ENCODE measurements around the gene DTNBP1. TPM values are rescaled to one million over a fixed set of nuclear protein-coding genes. Genes with fewer than 3 reads are reported as not detected.

The DTNBP1 gene
- total and polyA plus RNA-seq, 2 experiments from 2014 or later = 9.2 to 41.6 TPM

GRCh38 chr6:15628499-15629131 lies 34.2 kb downstream of the DTNBP1 start:
- peak in 1 of 2 donors; percentile 86 for DNase-seq (ENCODE audit: low read depth in 1 of 2, low spot score in 1 of 2)
- H3K4me1 ChIP-seq (ENCODE audit: low read depth) = peaks cover 3% of the 10 kb centered on the region
- no peaks in the 10 kb centered on the region for H3K9me3 ChIP-seq (ENCODE audit: low read depth)
- H3K4me3 ChIP-seq = no peak overlapping the region
- TF ChIP-seq CTCF (IDR thresholded peaks at IDR 0.05; ENCODE audit: low read depth, low read length) = no peak
- H3K27me3 ChIP-seq = no peaks in the 10 kb centered on the region
- H3K36me3 ChIP-seq = no peaks in the 10 kb centered on the region
- no peak overlapping the region for H3K27ac ChIP-seq

GRCh38 chr6:15627821-15628220 lies 35.0 kb downstream of the DTNBP1 start:
- no peaks in the 10 kb centered on the region for H3K9me3 ChIP-seq (ENCODE audit: low read depth)
- H3K27ac ChIP-seq = no peak overlapping the region
- no peaks in the 10 kb centered on the region for H3K36me3 ChIP-seq
- H3K4me1 ChIP-seq (ENCODE audit: low read depth) = peaks cover 3% of the 10 kb centered on the region
- DNase-seq (ENCODE audit: low read depth in 1 of 2, low spot score in 1 of 2) = peak in 1 of 2 donors; percentile 54
- no peak overlapping the region for H3K4me3 ChIP-seq
- H3K27me3 ChIP-seq = no peaks in the 10 kb centered on the region
- no peak for TF ChIP-seq CTCF (IDR thresholded peaks at IDR 0.05; ENCODE audit: low read depth, low read length)

GRCh38 chr6:15626878-15627674 lies 35.8 kb downstream of the DTNBP1 start:
- no peaks in the 10 kb centered on the region for H3K27me3 ChIP-seq

GRCh38 chr6:15626160-15626559 lies 36.7 kb downstream of the DTNBP1 start:
- Histone ChIP-seq H3K4me1 (ENCODE audit: low read depth) (peaks cover 12% of the 10 kb centered on the region), H3K36me3 (no peaks in the 10 kb centered on the region), H3K4me3 (no peak overlapping the region)

More at GRCh38 chr6:15626878-15627674, 35.8 kb downstream of the DTNBP1 start:
- H3K27ac ChIP-seq = no peak overlapping the region
- H3K4me3 ChIP-seq = no peak overlapping the region
- DNase-seq (ENCODE audit: low read depth in 1 of 2, low spot score in 1 of 2) = peak in 1 of 2 donors; percentile 60
- TF ChIP-seq CTCF (IDR thresholded peaks at IDR 0.05; ENCODE audit: low read depth, low read length) = no peak
- peaks cover 3% of the 10 kb centered on the region for H3K4me1 ChIP-seq (ENCODE audit: low read depth)
- no peaks in the 10 kb centered on the region for H3K9me3 ChIP-seq (ENCODE audit: low read depth)
- no peaks in the 10 kb centered on the region for H3K36me3 ChIP-seq

More at GRCh38 chr6:15626160-15626559, 36.7 kb downstream of the DTNBP1 start:
- Histone ChIP-seq H3K27ac (no peak overlapping the region), H3K9me3 (ENCODE audit: low read depth) (no peaks in the 10 kb centered on the region), H3K27me3 (no peaks in the 10 kb centered on the region)
- no peak for TF ChIP-seq CTCF (IDR thresholded peaks at IDR 0.05; ENCODE audit: low read depth, low read length)
- DNase-seq (ENCODE audit: low read depth in 1 of 2, low spot score in 1 of 2) = no peak
